ENCODE data around the gene FOSB. TPM values are rescaled to one million over a fixed set of nuclear protein-coding genes. Genes with fewer than 3 reads are reported as not detected.
"Not testable (repeated sequence)": the region's sequence is repeated elsewhere in the genome, so short reads cannot be mapped to it uniquely, and the experiment has no call there.

Gene FOSB
- 21.2 TPM for total RNA-seq

GRCh38 chr19:45467456-45468158, at the start of gene FOSB:
Gene FOSB, plus strand, starts transcription at chr19:45467996. Its CDS starts 591 bp downstream, at chr19:45468587.
- peak; percentile 96 for DNase-seq

GRCh38 chr19:45418802-45419201, 49.0 kb upstream of the FOSB start:
- no peak for DNase-seq

GRCh38 chr19:45419396-45419795, 48.4 kb upstream of the FOSB start:
- no peak for DNase-seq

- DNase-seq: no peak
These were observed 47.9 kb upstream of the FOSB start for GRCh38 chr19:45419895-45420294.

- DNase-seq: no peak
These were observed 47.4 kb upstream of the FOSB start for GRCh38 chr19:45420356-45420755.

GRCh38 chr19:45420871-45421270, 46.9 kb upstream of the FOSB start:
- DNase-seq: no peak

GRCh38 chr19:45421947-45422498, 45.8 kb upstream of the FOSB start:
- no peak for DNase-seq

GRCh38 chr19:45423033-45423588, 44.7 kb upstream of the FOSB start:
- DNase-seq: no peak

GRCh38 chr19:45423589-45424190, 44.1 kb upstream of the FOSB start, which contains the start of gene ERCC1:
Gene ERCC1, minus strand, starts transcription at chr19:45423917. Its CDS starts 543 bp downstream, at chr19:45423374.
- peak; percentile 88 for DNase-seq

- DNase-seq: peak; percentile 50
These were observed 43.4 kb upstream of the FOSB start for GRCh38 chr19:45424191-45425058.

- no peak for DNase-seq
These were observed 39.2 kb upstream of the FOSB start for GRCh38 chr19:45428384-45429231.

GRCh38 chr19:45429896-45430295, 37.9 kb upstream of the FOSB start:
- not testable (repeated sequence) for DNase-seq

GRCh38 chr19:45431008-45431407, 36.8 kb upstream of the FOSB start:
- not testable (repeated sequence) for DNase-seq

- not testable (repeated sequence) for DNase-seq
These were observed 35.3 kb upstream of the FOSB start for GRCh38 chr19:45432543-45432942.

GRCh38 chr19:45437328-45437727, 30.5 kb upstream of the FOSB start:
- no peak for DNase-seq

- DNase-seq: no peak
These were observed 28.6 kb upstream of the FOSB start for GRCh38 chr19:45439190-45439568.

- peak; percentile 82 for DNase-seq
These were observed 28.1 kb upstream of the FOSB start for GRCh38 chr19:45439569-45440258.

GRCh38 chr19:45440259-45440638, 27.5 kb upstream of the FOSB start:
- no peak for DNase-seq

- no peak for DNase-seq
These were observed 26.7 kb upstream of the FOSB start for GRCh38 chr19:45440873-45441654.

- no peak for DNase-seq
These were observed 25.4 kb upstream of the FOSB start for GRCh38 chr19:45442408-45442777.
